ENCODE measurements around the gene DNAJC10.

DNA sequence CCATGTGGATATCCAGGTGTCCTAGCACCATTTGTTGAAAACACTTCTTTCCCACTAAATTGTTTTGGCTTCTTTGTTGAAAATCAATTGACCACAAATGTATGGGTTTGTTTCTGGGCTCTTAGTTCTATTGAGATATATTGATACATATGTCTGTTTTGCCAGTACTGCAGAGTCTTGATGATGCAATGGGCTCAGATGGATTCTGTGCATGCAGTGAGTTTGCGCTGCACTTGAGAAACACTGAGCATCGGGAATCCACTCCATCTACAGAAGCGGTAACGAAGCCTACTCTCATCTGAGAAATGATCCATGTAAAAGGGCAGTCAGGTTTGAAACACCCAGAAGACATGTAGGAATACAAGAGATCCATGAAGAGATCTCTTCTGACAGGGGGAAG is 21.9 kb upstream of the DNAJC10 start:
- TF ChIP-seq POLR2A (IDR thresholded peaks at IDR 0.05) (no peak), POLR2AphosphoS5 (IDR thresholded peaks at IDR 0.05; ENCODE audit: insufficient read depth in 1 of 2, low read depth in 1 of 2) (no peak)

All from vagina (tissue), 2 donors.